Measurements from ENCODE around the gene SLC7A5. TPM values are rescaled to one million over a fixed set of nuclear protein-coding genes. Genes with fewer than 3 reads are reported as not detected.

SLC7A5 gene
- total and polyA plus RNA-seq, 2 of the 13 experiments (the other 11 are each of a cell fraction or from before 2014, with no cell fraction given) = 79.6 to 155 TPM

- TF ChIP-seq, protein P1, sequence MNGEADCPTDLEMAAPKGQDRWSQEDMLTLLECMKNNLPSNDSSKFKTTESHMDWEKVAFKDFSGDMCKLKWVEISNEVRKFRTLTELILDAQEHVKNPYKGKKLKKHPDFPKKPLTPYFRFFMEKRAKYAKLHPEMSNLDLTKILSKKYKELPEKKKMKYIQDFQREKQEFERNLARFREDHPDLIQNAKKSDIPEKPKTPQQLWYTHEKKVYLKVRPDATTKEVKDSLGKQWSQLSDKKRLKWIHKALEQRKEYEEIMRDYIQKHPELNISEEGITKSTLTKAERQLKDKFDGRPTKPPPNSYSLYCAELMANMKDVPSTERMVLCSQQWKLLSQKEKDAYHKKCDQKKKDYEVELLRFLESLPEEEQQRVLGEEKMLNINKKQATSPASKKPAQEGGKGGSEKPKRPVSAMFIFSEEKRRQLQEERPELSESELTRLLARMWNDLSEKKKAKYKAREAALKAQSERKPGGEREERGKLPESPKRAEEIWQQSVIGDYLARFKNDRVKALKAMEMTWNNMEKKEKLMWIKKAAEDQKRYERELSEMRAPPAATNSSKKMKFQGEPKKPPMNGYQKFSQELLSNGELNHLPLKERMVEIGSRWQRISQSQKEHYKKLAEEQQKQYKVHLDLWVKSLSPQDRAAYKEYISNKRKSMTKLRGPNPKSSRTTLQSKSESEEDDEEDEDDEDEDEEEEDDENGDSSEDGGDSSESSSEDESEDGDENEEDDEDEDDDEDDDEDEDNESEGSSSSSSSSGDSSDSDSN (CRISPR knock-in tag; IDR thresholded peaks at IDR 0.05) = peak; percentile 71
- peak; percentile 79 for TF ChIP-seq TBX2 (CRISPR knock-in tag; IDR thresholded peaks at IDR 0.05; ENCODE audit: borderline replicate concordance)
- 0 out of 2 replicates have a peak, but pooled peaks have one; percentile 11 for TF ChIP-seq ELF3 (CRISPR knock-in tag; IDR thresholded peaks at IDR 0.05)
- TF ChIP-seq HMGXB3 (CRISPR knock-in tag; IDR thresholded peaks at IDR 0.05; ENCODE audit: borderline replicate concordance) = 0 out of 2 replicates have a peak, but pooled peaks have one; percentile 58
- TF ChIP-seq HMG20A (CRISPR knock-in tag; IDR thresholded peaks at IDR 0.05; ENCODE audit: borderline replicate concordance) = peak; percentile 41; the same call in 1 of the 2 replicates
- TF ChIP-seq DR1 (CRISPR knock-in tag; IDR thresholded peaks at IDR 0.05) = no peak
- TF ChIP-seq, protein P2, sequence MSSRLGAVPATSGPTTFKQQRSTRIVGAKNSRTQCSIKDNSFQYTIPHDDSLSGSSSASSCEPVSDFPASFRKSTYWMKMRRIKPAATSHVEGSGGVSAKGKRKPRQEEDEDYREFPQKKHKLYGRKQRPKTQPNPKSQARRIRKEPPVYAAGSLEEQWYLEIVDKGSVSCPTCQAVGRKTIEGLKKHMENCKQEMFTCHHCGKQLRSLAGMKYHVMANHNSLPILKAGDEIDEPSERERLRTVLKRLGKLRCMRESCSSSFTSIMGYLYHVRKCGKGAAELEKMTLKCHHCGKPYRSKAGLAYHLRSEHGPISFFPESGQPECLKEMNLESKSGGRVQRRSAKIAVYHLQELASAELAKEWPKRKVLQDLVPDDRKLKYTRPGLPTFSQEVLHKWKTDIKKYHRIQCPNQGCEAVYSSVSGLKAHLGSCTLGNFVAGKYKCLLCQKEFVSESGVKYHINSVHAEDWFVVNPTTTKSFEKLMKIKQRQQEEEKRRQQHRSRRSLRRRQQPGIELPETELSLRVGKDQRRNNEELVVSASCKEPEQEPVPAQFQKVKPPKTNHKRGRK (CRISPR knock-in tag; IDR thresholded peaks at IDR 0.05) = no peak
- 0 out of 2 replicates have a peak, but pooled peaks have one; percentile 20 for TF ChIP-seq NAIF1 (CRISPR knock-in tag; IDR thresholded peaks at IDR 0.05; ENCODE audit: borderline replicate concordance)
- TF ChIP-seq, protein P3, sequence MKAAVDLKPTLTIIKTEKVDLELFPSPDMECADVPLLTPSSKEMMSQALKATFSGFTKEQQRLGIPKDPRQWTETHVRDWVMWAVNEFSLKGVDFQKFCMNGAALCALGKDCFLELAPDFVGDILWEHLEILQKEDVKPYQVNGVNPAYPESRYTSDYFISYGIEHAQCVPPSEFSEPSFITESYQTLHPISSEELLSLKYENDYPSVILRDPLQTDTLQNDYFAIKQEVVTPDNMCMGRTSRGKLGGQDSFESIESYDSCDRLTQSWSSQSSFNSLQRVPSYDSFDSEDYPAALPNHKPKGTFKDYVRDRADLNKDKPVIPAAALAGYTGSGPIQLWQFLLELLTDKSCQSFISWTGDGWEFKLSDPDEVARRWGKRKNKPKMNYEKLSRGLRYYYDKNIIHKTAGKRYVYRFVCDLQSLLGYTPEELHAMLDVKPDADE (CRISPR knock-in tag; IDR thresholded peaks at IDR 0.05) = no peak
- TF ChIP-seq, protein P4, sequence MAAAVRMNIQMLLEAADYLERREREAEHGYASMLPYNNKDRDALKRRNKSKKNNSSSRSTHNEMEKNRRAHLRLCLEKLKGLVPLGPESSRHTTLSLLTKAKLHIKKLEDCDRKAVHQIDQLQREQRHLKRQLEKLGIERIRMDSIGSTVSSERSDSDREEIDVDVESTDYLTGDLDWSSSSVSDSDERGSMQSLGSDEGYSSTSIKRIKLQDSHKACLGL (CRISPR knock-in tag; IDR thresholded peaks at IDR 0.05) = no peak
- TF ChIP-seq AGO1 (IDR thresholded peaks at IDR 0.05; ENCODE audit: low read depth, low read length, poor library complexity, severe bottlenecking) = peak; percentile 45
- TF ChIP-seq, protein P5, sequence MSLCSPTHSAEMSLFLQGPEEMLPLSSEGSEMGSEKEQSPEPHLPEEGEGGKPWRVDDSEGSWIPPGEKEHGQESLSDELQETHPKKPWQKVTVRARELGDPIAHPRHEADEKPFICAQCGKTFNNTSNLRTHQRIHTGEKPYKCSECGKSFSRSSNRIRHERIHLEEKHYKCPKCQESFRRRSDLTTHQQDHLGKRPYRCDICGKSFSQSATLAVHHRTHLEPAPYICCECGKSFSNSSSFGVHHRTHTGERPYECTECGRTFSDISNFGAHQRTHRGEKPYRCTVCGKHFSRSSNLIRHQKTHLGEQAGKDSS (CRISPR knock-in tag; IDR thresholded peaks at IDR 0.05; ENCODE audit: borderline replicate concordance, low read depth) = peak; percentile 62; the same call in 1 of the 2 replicates
- no peak for TF ChIP-seq SNRNP70 (IDR thresholded peaks at IDR 0.05; ENCODE audit: low read depth, low read length)
- TF ChIP-seq ZSCAN20 (CRISPR knock-in tag; IDR thresholded peaks at IDR 0.05; ENCODE audit: borderline replicate concordance) = no peak
- peak; percentile 65; the same call in 1 of the 2 replicates for TF ChIP-seq ZNF768 (CRISPR knock-in tag; IDR thresholded peaks at IDR 0.05)
- 0 out of 2 replicates have a peak, but pooled peaks have one; percentile 22 for TF ChIP-seq ZNF34 (CRISPR knock-in tag; IDR thresholded peaks at IDR 0.05; ENCODE audit: borderline replicate concordance)
Observed at GRCh38 chr16:87860553-87861299, 8.6 kb downstream of the SLC7A5 start (continued).
